ENCODE results near the gene NEDD4L. TPM values are rescaled to one million over a fixed set of nuclear protein-coding genes. Genes with fewer than 3 reads are reported as not detected.

The NEDD4L gene
- total and polyA plus RNA-seq, 10 of the 15 experiments (the other 5 are each of a cell fraction or from before 2014, with no cell fraction given), result 7.4 to 24.0 (median 17.7) TPM

GRCh38 chr18:58338141-58338540 is 294.1 kb downstream of the NEDD4L start:
- RAD21 ChIA-PET (ENCODE audit: unreplicated experiment), result interaction anchor here (1.0 kb wide), 1 partner anchor 426 kb away, joined by 3 read pairs; no protein-coding TSS in a partner anchor
- DNase-seq (ENCODE audit: low read depth, low spot score) (no peak), ATAC-seq (no peak), FAIRE-seq (no peak)
- Histone ChIP-seq H3K9me3 (replicated peaks; ENCODE audit: control insufficient read depth, insufficient read depth, low read length) (no peaks in the 10 kb centered on the region), H3K9ac (ENCODE audit: control insufficient read depth, insufficient read depth, low read length) (no peak overlapping the region), H2AFZ (ENCODE audit: control insufficient read depth, low read depth, low read length) (no peak overlapping the region), H3K4me1 (ENCODE audit: control insufficient read depth, insufficient read depth, low read length) (no peaks in the 10 kb centered on the region), H3K4me3 (no peak overlapping the region), H3K79me2 (ENCODE audit: control insufficient read depth, insufficient read depth, low read length) (no peaks in the 10 kb centered on the region), H3K4me2 (ENCODE audit: control insufficient read depth, insufficient read depth) (no peak overlapping the region), H3K36me3 (ENCODE audit: control insufficient read depth in 2 of 2, insufficient read depth in 2 of 2, low read length in 1 of 2) (no peaks in the 10 kb centered on the region; a peak in 2 of 4 replicates), H4K20me1 (ENCODE audit: control insufficient read depth, insufficient read depth) (no peaks in the 10 kb centered on the region), H3K27ac (ENCODE audit: control insufficient read depth, insufficient read depth) (no peak overlapping the region), H3K27me3 (replicated peaks in 1 of 2; ENCODE audit: control insufficient read depth in 2 of 2, insufficient read depth in 2 of 2, low read length in 1 of 2) (no peaks in the 10 kb centered on the region)
- POLR2A ChIA-PET, result interaction anchor here (0.5 kb wide), 1 partner anchor 215 kb away, joined by 3 read pairs; no protein-coding TSS in a partner anchor
- CTCF ChIA-PET, result interaction anchor here (0.6 kb wide), 1 partner anchor 93 kb away, joined by 3 read pairs; no protein-coding TSS in a partner anchor
- in situ Hi-C loops (cut with MboI) (no loop called here), intact Hi-C loops (cut with micrococcal nuclease; ENCODE audit: unreplicated experiment) (no loop called here)
- TF ChIP-seq RELB (IDR thresholded peaks at IDR 0.05; ENCODE audit: low read depth) (no peak), NFIC (IDR thresholded peaks at IDR 0.05; ENCODE audit: low read depth, low read length) (no peak), HDAC2 (IDR thresholded peaks at IDR 0.05) (no peak), IKZF2 (IDR thresholded peaks at IDR 0.05) (no peak), SMAD5 (IDR thresholded peaks at IDR 0.05; ENCODE audit: low read depth) (no peak), RCOR1 (conservative IDR thresholded peaks at IDR 0.05; ENCODE audit: low read depth, low read length) (no peak), YBX1 (IDR thresholded peaks at IDR 0.05) (no peak), EED (IDR thresholded peaks at IDR 0.05; ENCODE audit: low read depth) (no peak), SRF (IDR thresholded peaks at IDR 0.05; ENCODE audit: low read depth in 2 of 2, low read length in 2 of 2) (no peak), MTA2 (IDR thresholded peaks at IDR 0.05; ENCODE audit: low read depth) (no peak), SIX5 (IDR thresholded peaks at IDR 0.05; ENCODE audit: low read depth, low read length, severe bottlenecking) (no peak), GABPA (IDR thresholded peaks at IDR 0.05; ENCODE audit: low read depth) (no peak), NRF1 (conservative IDR thresholded peaks at IDR 0.05; ENCODE audit: low read depth, low read length) (no peak), POU2F2 (IDR thresholded peaks at IDR 0.05; ENCODE audit: borderline replicate concordance, low read depth, low read length) (no peak)
- TF ChIP-seq, protein P1, sequence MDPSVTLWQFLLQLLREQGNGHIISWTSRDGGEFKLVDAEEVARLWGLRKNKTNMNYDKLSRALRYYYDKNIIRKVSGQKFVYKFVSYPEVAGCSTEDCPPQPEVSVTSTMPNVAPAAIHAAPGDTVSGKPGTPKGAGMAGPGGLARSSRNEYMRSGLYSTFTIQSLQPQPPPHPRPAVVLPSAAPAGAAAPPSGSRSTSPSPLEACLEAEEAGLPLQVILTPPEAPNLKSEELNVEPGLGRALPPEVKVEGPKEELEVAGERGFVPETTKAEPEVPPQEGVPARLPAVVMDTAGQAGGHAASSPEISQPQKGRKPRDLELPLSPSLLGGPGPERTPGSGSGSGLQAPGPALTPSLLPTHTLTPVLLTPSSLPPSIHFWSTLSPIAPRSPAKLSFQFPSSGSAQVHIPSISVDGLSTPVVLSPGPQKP (IDR thresholded peaks at IDR 0.05; ENCODE audit: low read depth, low read length), result no peak
- TF ChIP-seq, protein P2, sequence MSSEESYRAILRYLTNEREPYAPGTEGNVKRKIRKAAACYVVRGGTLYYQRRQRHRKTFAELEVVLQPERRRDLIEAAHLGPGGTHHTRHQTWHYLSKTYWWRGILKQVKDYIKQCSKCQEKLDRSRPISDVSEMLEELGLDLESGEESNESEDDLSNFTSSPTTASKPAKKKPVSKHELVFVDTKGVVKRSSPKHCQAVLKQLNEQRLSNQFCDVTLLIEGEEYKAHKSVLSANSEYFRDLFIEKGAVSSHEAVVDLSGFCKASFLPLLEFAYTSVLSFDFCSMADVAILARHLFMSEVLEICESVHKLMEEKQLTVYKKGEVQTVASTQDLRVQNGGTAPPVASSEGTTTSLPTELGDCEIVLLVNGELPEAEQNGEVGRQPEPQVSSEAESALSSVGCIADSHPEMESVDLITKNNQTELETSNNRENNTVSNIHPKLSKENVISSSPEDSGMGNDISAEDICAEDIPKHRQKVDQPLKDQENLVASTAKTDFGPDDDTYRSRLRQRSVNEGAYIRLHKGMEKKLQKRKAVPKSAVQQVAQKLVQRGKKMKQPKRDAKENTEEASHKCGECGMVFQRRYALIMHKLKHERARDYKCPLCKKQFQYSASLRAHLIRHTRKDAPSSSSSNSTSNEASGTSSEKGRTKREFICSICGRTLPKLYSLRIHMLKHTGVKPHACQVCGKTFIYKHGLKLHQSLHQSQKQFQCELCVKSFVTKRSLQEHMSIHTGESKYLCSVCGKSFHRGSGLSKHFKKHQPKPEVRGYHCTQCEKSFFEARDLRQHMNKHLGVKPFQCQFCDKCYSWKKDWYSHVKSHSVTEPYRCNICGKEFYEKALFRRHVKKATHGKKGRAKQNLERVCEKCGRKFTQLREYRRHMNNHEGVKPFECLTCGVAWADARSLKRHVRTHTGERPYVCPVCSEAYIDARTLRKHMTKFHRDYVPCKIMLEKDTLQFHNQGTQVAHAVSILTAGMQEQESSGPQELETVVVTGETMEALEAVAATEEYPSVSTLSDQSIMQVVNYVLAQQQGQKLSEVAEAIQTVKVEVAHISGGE (CRISPR knock-in tag; IDR thresholded peaks at IDR 0.05), result no peak
- SMC1A ChIA-PET (ENCODE audit: uncharacterized antibody, unreplicated experiment), result interaction anchor here (0.5 to 1.6 kb wide), 3 partner anchors 12 to 142 kb away, joined by 3 to 5 read pairs (median 3); no protein-coding TSS in a partner anchor
- BruUV-seq (replicated peaks), result no TSS peak
- WGBS (ENCODE audit: insufficient coverage, insufficient replicate concordance, low lambda C conversion rate, missing lambda C conversion rate), result 68% methylated on average over 3 of the region's 3 CpGs
